OCI-LY3 (cell line): ENCODE measurements around the gene HES4.
"Not testable (repeated sequence)": the region's sequence is repeated elsewhere in the genome, so short reads cannot be mapped to it uniquely, and the experiment has no call there.

ENCODE experiments used
- EZH2phosphoT487 ChIP-seq: fragments of 200-600 bp; shearing (Covaris generic); IDR thresholded peaks from 2 replicates; pipeline ENCODE4 v1.6.1; 2018; ENCODE audit warnings: antibody characterized with exemption, mixed run types, low read depth
- TF ChIP-seq, protein P1 (sequence below): fragments of 200-600, 300-600 bp; sonication (generic); IDR thresholded peaks from 2 replicates; pipeline ENCODE4 v1.5.1; 2014; ENCODE audit warnings: antibody characterized with exemption, low read length, low read depth

DNA sequence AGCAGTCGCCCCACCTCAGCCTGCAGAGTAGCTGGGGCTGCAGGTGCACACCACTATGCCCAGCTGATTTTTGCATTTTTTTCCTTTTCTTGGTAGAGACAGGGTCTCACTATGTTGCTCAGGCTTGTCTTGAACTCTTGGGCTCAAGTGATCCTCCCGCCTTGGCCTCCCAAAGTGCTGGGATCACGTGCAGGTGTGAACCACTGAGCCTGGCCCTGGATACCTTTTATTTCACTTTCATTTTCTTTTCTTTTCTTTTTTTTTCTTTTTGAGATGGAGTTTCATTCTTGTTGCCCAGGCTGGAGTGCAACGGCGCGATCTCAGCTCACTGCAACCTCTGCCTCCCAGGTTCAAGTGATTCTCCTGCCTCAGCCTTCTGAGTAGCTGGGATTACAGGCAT lies 8.6 kb downstream of the HES4 start:
- TF ChIP-seq, protein P1, sequence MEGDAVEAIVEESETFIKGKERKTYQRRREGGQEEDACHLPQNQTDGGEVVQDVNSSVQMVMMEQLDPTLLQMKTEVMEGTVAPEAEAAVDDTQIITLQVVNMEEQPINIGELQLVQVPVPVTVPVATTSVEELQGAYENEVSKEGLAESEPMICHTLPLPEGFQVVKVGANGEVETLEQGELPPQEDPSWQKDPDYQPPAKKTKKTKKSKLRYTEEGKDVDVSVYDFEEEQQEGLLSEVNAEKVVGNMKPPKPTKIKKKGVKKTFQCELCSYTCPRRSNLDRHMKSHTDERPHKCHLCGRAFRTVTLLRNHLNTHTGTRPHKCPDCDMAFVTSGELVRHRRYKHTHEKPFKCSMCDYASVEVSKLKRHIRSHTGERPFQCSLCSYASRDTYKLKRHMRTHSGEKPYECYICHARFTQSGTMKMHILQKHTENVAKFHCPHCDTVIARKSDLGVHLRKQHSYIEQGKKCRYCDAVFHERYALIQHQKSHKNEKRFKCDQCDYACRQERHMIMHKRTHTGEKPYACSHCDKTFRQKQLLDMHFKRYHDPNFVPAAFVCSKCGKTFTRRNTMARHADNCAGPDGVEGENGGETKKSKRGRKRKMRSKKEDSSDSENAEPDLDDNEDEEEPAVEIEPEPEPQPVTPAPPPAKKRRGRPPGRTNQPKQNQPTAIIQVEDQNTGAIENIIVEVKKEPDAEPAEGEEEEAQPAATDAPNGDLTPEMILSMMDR = not testable (repeated sequence)
- not testable (repeated sequence) for TF ChIP-seq EZH2phosphoT487
